ENCODE results near the gene TOMM40.
"Not testable (repeated sequence)": the region's sequence is repeated elsewhere in the genome, so short reads cannot be mapped to it uniquely, and the experiment has no call there.

Gene TOMM40

GRCh38 chr19:44871809-44872208 is 19.2 kb upstream of the TOMM40 start:
- DNase-seq (ENCODE audit: low spot score), result no peak

DNA sequence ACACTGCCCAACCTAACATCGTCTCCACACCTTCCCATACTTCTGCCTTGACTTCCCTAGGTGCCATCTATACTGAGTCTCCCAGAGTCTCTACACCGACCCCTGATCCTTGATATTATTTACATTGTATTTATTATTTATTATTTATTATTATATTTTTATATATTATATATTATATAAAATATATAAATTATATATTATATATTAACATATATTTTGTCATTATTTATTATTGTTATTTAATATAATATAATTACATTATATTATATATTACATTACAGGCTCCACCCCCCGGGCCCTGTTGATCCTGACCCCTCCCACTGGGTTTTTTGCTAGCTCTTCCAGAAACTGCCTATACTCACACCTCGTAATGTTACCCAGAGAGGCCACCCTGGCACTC is 18.4 kb upstream of the TOMM40 start:
- no peak for DNase-seq (ENCODE audit: low spot score)

- no peak for DNase-seq (ENCODE audit: low spot score)
Observed at GRCh38 chr19:44874317-44874716, 16.7 kb upstream of the TOMM40 start.

DNA sequence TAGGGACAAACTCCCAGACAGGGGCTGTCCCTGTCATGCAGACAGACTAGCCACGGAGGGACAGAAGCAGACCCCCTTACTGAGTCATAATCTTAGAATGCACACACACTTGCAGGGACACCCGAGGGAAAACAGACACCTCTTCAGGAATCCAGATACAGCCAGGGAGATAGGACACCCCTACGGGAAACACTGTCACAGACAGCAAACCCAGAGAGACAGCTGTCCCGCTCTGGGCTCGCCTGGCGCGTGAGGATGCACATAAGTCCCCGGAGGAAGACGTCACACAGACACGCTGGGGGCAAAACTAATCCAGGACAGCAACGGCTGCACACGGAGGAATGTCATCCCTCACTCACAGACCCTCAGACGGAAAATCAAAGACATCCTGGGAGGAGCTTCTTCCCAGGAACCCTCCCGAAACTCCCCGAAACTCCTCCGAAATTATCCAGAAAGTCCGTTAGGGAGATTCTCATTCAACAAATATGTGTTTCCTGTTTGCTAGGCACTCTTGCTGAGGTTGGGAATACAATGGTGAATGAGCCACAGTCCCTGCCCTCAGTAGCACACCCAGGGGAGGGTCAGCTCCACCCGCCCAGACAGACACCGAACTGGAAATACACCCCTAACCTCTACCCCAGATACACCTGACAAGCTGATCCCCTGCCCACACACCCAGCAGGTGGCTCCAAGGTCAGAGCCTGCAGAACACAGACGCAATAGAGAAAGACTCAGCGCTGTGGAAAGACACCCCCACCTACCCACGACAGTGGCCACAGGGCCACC is 15.2 kb upstream of the TOMM40 start:
- no peak for DNase-seq (ENCODE audit: low spot score)

DNA sequence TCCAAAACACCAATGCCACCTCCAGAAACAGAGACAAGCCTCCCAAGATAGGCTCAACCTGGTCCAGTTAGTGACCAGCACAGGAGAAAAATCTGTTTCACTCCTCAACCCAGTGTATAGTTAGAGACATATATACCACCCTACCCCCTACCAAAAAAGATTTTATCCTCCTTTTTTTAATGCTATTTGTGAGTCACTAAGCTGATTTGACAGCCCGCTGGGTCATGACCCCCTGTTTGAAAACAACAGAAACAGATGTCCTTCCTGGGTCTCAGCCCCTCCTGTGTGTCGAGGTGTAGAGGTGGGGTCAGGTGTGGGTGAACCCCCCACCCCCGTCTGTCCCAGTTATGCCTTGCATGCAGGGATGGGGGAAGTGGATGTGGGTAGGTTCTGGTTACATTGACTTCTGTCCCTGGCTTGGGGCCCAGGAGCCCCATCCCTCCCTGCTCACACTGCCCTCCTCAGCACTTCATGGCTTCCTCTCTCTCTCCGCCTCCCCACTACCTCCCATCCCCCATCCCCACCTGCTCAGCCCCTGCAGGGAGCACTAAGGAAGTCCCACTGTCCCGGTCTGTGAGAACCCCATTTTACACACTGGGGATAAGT is 14.0 kb upstream of the TOMM40 start:
- DNase-seq (ENCODE audit: low spot score), result no peak

DNA sequence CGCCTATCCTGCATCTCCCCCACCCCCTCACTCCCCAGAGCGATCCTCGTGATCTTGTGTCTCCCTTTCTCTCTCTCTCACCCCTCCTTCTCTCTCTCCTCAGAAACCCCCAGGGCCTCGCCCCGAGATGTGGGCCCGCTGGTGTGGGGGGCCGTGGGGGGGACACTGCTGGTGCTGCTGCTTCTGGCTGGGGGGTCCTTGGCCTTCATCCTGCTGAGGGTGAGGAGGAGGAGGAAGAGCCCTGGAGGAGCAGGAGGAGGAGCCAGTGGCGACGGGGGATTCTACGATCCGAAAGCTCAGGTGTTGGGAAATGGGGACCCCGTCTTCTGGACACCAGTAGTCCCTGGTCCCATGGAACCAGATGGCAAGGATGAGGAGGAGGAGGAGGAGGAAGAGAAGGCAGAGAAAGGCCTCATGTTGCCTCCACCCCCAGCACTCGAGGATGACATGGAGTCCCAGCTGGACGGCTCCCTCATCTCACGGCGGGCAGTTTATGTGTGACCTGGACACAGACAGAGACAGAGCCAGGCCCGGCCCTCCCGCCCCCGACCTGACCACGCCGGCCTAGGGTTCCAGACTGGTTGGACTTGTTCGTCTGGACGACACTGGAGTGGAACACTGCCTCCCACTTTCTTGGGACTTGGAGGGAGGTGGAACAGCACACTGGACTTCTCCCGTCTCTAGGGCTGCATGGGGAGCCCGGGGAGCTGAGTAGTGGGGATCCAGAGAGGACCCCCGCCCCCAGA is 12.8 kb upstream of the TOMM40 start:
- no peak for DNase-seq (ENCODE audit: low spot score)

GRCh38 chr19:44879309-44880065 is 11.6 kb upstream of the TOMM40 start:
- DNase-seq (ENCODE audit: low spot score), result no peak

GRCh38 chr19:44882063-44882462 is 9.0 kb upstream of the TOMM40 start:
- DNase-seq (ENCODE audit: low spot score), result no peak

DNA sequence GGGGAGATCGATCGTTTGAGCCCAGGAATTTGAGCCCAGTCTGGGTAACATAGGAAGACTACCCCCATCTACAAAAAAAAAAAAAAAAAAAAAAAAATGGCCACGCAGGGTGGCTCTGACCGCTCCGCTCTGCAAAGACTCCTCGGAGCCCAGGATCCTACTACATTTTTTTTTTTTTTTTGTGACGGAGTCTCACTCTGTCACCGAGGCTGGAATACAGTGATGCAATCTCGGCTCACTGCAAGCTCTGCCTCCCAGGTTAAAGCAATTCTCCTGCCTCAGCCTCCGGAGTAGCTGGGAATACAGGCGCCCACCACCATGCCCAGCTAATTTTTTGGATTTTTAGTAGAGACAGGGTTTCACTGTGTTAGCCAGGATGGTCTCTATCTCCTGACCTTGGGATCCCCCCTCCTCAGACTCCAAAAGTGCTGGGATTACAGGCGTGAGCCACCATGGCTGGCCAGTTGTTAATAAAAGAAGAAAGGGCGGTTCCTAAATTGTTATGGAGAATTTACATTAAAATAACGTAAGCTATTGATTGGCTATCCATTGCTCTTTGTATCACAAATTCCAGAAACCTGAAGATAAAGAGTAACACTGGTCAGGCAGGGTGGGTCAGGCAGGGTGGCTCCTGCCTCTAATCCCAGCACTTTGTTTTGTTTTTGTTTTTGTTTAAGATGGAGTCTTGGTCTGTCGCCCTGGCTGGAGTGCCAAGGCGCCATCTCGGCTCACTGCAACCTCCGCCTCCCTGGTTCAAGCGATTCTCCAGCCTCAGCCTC is 8.2 kb upstream of the TOMM40 start:
- DNase-seq (ENCODE audit: low spot score), result not testable (repeated sequence)

GRCh38 chr19:44883922-44884321 is 7.1 kb upstream of the TOMM40 start:
- no peak for DNase-seq (ENCODE audit: low spot score)

DNA sequence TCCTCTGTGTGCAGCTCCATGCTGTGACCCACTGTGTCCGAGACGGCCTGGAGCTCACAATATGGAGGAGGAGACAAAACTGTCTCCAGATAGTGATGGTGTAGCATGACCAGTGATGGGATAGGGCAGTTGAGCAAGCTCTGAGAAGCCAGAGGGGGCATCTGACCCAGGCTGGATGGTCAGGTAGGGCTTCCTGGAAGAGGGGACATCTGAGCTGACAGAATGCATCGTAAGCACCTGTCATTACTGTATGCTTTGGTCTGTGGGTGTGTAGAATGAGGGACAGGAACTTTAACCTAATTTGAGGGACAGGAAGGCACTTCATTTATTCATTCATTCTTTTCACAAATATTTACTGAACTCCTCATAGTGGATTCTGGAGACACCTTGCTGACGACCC is 6.5 kb upstream of the TOMM40 start:
- no peak for DNase-seq (ENCODE audit: low spot score)

GRCh38 chr19:44886141-44886540 is 4.9 kb upstream of the TOMM40 start:
- DNase-seq (ENCODE audit: low spot score), result no peak

GRCh38 chr19:44887648-44888047 is 3.4 kb upstream of the TOMM40 start:
- DNase-seq (ENCODE audit: low spot score), result no peak

DNA sequence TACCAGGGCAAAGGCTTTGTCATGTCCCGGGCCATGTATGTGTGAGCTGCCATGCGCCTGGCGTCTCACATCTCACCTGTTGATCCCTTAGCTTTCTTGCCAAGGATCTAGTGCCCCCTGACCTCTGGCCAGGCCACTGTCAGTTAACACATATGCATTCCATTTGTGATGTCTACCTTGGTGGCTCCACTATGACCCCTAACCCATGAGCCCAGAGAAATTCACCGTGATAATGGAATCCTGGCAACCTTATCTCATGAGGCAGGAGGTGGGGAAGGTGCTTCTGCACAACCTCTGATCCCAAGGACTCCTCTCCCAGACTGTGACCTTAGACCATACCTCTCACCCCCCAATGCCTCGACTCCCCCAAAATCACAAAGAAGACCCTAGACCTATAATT is 2.7 kb upstream of the TOMM40 start:
- not testable (repeated sequence) for DNase-seq (ENCODE audit: low spot score)

DNA sequence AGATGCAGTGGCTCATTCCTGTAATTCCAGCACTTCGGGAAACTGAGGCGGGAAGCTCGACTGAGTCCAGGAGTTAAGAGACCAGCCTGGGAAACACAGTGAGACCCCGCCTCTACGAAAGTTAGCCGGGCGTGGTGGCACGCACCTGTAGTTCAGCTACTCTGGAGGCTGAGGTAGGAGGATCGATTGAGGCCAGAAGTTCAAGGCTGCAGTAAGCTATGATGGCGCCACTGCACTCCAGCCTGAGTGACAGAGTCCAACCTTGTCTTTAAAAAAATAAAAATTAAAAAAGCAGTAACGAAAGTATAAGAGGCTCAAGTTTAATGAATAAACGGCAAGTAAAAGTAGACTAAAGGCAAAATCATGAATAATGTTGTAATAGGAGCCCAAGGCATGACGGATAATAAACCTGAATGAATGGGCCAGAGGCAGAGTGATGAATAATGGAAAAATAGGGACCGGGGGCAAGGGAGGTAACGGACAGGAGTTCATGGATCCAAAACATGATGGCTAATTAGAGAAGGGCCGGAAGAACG is 1.2 kb upstream of the TOMM40 start:
- DNase-seq (ENCODE audit: low spot score), result no peak

DNA sequence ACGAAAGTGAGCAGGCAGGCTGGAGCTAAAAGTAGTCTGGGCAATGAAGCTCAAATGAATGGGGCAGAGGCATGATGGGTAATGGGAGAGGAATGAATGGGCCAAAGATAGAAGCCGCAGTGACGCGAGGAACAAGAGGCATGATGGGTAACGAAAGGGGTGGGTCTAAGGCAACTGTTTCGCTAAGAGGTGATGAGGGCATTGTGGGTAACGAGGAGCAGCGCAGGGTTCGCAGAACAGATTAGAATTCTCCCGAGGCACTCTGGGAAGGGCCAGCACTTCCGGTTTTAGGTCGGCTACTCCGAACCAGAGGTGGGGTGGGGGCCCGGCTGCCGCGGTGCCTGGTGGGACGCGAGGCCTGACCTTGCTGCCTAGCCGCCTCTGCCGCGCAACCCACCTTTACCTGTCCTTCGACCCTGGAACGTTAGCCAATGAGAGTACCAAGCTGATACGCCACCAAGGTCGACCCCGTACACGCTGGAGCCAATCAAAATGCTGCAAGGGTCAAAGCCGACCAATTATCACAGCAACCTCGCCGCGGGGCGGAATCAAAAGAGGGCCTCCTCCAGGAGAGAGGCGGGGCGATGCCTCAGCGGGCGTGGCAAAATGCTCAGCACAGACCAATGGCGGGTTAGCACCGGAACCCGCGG is 563 bp upstream of the TOMM40 start:
- peak; percentile 100 for DNase-seq (ENCODE audit: low spot score)

DNA sequence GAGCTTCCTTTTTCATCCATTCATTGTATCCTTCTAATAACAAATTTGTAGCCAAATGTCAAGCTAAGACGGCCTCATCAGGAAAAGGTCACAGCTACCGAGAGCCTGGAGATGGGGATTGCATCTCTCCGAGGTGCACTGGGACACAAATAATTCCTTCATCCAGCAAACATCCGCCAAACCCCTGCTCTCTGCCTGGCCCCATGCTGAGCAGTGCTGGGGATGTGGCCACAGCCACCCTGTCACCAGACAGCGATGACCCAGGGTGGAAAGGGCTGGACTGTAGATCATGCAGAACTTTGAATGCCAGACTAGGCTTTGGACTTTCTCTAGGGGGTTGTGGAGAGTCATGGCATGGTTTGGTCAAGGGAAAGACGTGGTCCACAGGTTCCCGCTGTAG is 1.9 kb downstream of the TOMM40 start:
- DNase-seq (ENCODE audit: low spot score), result no peak

DNA sequence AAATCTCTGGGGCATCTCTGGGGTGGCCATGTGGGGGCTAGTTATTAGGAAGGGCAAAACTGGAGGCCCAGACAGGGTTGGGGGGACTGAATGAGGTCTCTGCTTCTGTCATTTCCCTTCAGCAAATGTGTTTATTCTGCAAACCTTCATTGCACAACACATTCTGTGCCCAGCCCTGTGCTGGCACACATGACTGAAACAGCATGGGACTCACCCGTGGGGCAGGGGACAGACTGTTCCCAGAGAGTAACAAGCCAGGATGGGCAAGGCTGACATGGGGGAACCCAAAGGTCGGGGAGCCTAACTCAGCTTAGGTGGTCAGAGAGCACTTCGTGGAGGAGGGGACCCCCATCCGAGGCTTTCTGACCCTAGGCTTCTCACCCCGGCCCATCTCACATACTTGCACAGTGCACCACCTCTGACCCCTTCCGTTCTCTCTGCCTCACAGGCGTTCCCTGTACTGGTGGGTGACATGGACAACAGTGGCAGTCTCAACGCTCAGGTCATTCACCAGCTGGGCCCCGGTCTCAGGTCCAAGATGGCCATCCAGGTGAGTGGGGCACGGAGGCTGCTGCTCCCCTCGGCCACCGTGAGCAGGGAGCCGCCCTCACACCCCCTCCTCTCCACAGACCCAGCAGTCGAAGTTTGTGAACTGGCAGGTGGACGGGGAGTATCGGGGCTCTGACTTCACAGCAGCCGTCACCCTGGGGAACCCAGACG is 2.4 kb downstream of the TOMM40 start:
- DNase-seq (ENCODE audit: low spot score), result no peak

- DNase-seq (ENCODE audit: low spot score), result no peak
Observed at GRCh38 chr19:44894052-44894400, 3.0 kb downstream of the TOMM40 start.

DNA sequence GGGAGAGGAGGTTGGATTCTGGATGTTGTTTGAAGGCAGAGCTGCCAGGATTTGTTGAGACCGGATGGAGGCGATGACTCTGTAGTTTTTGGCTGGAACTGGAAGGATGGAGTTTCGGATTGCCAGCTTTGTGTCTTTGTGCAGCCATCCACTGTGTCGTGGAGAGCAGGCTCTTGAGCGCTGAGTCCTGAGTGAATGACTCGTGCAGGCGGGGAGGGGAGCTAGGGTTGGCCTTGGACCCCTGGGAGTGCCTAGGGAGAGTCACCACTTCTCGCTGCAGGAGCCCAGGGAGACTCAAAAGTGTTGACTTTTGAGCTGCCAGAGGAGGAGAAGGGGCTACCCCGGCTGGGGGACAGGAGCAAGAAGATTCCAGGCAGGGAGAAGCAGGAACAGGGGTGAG is 3.9 kb downstream of the TOMM40 start:
- no peak for DNase-seq (ENCODE audit: low spot score)
